Measurements from ENCODE around the gene ARFGAP3. TPM values are rescaled to one million over a fixed set of nuclear protein-coding genes. Genes with fewer than 3 reads are reported as not detected.

The ARFGAP3 gene
- total RNA-seq, 1 experiment from 2014 or later: 16.9 TPM

GRCh38 chr22:42887523-42888507 lies 30.7 kb upstream of the ARFGAP3 start:
- no peak overlapping the region for H3K4me3 Mint-ChIP-seq
- peak overlapping the region; percentile 12 for H3K27ac Mint-ChIP-seq
- DNase-seq (ENCODE audit: low spot score): no peak
- H3K27me3 Mint-ChIP-seq (ENCODE audit: low read depth): no peaks in the 10 kb centered on the region
- ChIA-PET POLR2A (interaction anchor here (0.6 kb wide), 1 partner anchor 78 kb away, joined by 3 read pairs; no protein-coding TSS in a partner anchor), CTCF (no interaction called here)
- no peak for TF ChIP-seq KAT7 (CRISPR knock-in tag; IDR thresholded peaks at IDR 0.05; ENCODE audit: borderline replicate concordance)
- TF ChIP-seq ZNF317 (CRISPR knock-in tag; IDR thresholded peaks at IDR 0.05; ENCODE audit: borderline replicate concordance, low read depth): no peak
- TF ChIP-seq ZNF512 (CRISPR knock-in tag; IDR thresholded peaks at IDR 0.05; ENCODE audit: borderline replicate concordance): no peak
- TF ChIP-seq ESRRA (CRISPR knock-in tag; IDR thresholded peaks at IDR 0.05; ENCODE audit: borderline replicate concordance): no peak
- peaks cover 2% of the 10 kb centered on the region for H3K4me1 Mint-ChIP-seq
- no peak for ATAC-seq
- peaks cover 43% of the 10 kb centered on the region for H3K36me3 Mint-ChIP-seq
- no peaks in the 10 kb centered on the region for H3K9me3 Mint-ChIP-seq

- POLR2A ChIA-PET: no interaction called here
- TF ChIP-seq ZNF219 (CRISPR knock-in tag; IDR thresholded peaks at IDR 0.05; ENCODE audit: borderline replicate concordance) (no peak), FOXK1 (CRISPR knock-in tag; IDR thresholded peaks at IDR 0.05) (no peak), ZNF396 (CRISPR knock-in tag; IDR thresholded peaks at IDR 0.05; ENCODE audit: borderline replicate concordance) (no peak), GTF2I (CRISPR knock-in tag; conservative IDR thresholded peaks at IDR 0.05) (no peak), FOXJ3 (CRISPR knock-in tag; IDR thresholded peaks at IDR 0.05; ENCODE audit: borderline replicate concordance) (no peak), MAX (CRISPR knock-in tag; IDR thresholded peaks at IDR 0.05) (no peak), E2F4 (CRISPR knock-in tag; IDR thresholded peaks at IDR 0.05; ENCODE audit: borderline replicate concordance, low read depth) (no peak), ZNF671 (CRISPR knock-in tag; IDR thresholded peaks at IDR 0.05) (no peak), CTCF (IDR thresholded peaks at IDR 0.05) (no peak), KAT7 (CRISPR knock-in tag; IDR thresholded peaks at IDR 0.05; ENCODE audit: borderline replicate concordance) (no peak), ZNF425 (CRISPR knock-in tag; conservative IDR thresholded peaks at IDR 0.05) (no peak), SMAD3 (CRISPR knock-in tag; IDR thresholded peaks at IDR 0.05; ENCODE audit: borderline replicate concordance) (no peak), ATF6 (CRISPR knock-in tag; IDR thresholded peaks at IDR 0.05) (no peak), ZNF263 (CRISPR knock-in tag; IDR thresholded peaks at IDR 0.05; ENCODE audit: low read depth) (no peak)
- H3K36me3 Mint-ChIP-seq: peaks cover 47% of the 10 kb centered on the region
Observed at GRCh38 chr22:42887120-42887519, 30.0 kb upstream of the ARFGAP3 start.

More at GRCh38 chr22:42887120-42887519, 30.0 kb upstream of the ARFGAP3 start:
- CTCF ChIA-PET: no interaction called here
- peaks cover 9% of the 10 kb centered on the region for H3K4me1 Mint-ChIP-seq
- H3K9me3 Mint-ChIP-seq: no peaks in the 10 kb centered on the region
- no peak for DNase-seq (ENCODE audit: low spot score)
- peak overlapping the region; percentile 12; the same call in 1 of the 2 replicates for H3K27ac Mint-ChIP-seq
- H3K27me3 Mint-ChIP-seq (ENCODE audit: low read depth): no peaks in the 10 kb centered on the region
- H3K4me3 Mint-ChIP-seq: no peak overlapping the region
- no peak for ATAC-seq

Measured in WTC11 (cell line).